HG03066 (cell line): ENCODE results near the gene GORASP2.

ENCODE experiments used
- ATAC-seq: cut with Tn5 transposase; IDR thresholded peaks from one replicate; pipeline ENCODE4 v1.9.1; 2021; ENCODE audit warnings: low read depth; ENCODE audit not compliant: unreplicated experiment

Gene GORASP2

GRCh38 chr2:170991398-170992182, 62.5 kb downstream of the GORASP2 start:
- ATAC-seq = no peak

- no peak for ATAC-seq
Observed at GRCh38 chr2:170996316-170996715, 67.3 kb downstream of the GORASP2 start.

GRCh38 chr2:170997893-170998597, 69.0 kb downstream of the GORASP2 start:
- ATAC-seq = no peak

DNA sequence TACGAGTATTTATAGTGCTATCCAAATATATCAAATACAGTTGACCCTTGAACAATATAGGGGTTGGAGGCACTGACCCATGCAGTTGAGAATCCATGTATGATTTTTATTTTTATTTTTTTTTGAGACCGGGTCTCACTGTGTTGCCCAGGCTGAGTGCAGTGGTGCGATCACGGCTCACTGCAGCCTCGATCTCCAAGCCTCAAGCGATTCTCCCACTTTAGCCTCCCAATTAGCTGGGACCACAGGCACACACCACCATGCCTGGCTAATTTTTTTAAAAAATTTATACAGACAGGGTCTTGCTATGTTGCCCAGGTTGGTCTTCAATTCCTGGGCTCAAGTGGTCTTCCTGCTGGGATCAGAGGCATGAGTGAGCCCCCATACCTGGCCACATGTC, 70.6 kb downstream of the GORASP2 start:
- ATAC-seq = no peak

GRCh38 chr2:171004363-171004762, 75.3 kb downstream of the GORASP2 start:
- ATAC-seq = no peak

DNA sequence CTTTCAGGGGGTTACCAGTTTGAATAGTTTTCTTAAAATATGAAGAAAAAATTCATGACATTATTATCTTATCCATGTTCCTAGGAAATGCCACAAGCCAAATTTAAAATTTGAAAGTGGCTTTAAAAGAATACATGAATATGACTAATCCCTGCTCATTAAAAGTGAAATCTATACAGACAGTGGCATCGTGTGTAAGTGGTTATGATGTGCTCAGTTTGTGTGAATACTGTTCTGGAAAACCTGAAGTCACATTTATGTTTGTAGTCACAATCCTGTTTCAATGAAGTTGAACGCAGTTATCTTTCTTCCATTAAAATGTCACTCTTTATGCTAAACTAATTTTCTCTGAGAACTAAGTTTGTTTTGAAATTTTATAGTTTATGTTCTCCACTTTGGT, 75.8 kb downstream of the GORASP2 start:
- ATAC-seq = no peak

- ATAC-seq = no peak
Observed at GRCh38 chr2:171008550-171009205, 79.6 kb downstream of the GORASP2 start.

GRCh38 chr2:171009386-171009785, 80.3 kb downstream of the GORASP2 start:
- no peak for ATAC-seq

DNA sequence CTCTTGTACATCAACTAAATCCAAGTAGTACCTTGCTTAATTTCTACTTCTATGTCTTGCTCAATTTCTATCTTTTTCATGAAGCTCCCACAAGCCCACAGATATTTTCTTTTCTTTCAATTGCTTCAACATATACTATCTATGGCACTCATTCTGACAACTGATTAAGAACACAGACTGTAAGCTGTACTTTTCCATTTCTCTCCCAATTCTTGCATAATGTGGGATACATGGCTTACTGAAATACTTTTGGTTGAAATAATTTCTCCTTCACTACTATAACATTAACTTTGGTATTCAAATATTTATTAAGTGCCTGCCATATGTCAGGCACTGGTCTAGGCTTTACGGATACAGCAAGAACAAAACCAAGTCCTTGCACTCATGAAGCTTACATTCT, 84.8 kb downstream of the GORASP2 start:
- ATAC-seq = no peak

GRCh38 chr2:171016125-171016524, 87.1 kb downstream of the GORASP2 start:
- ATAC-seq = no peak
